Right atrium auricular region (tissue), 2 donors: Measurements from ENCODE around the gene QSOX2. TPM values are rescaled to one million over a fixed set of nuclear protein-coding genes. Genes with fewer than 3 reads are reported as not detected.

Experiments used
- DNase-seq: peaks from one replicate; pipeline ENCODE4 v3.0.0-alpha.2; 2019; ENCODE audit warnings: low spot score
- H3K27ac ChIP-seq, 2 donors: fragments of 200-600 bp; sonication (generic); 1 replicate in 1 of 2; 2 replicates in 1 of 2; pipeline ENCODE4 v1.5.1; 2016 to 2019
- H3K27me3 ChIP-seq, 2 donors: fragments of 200-600 bp; sonication (generic); one replicate each; pipeline versions ENCODE4 v1.5.1 to v1.6.0; 2017 to 2019
- H3K36me3 ChIP-seq: fragments of 200-600 bp; sonication (generic); one replicate; pipeline ENCODE4 v1.5.1; 2016
- H3K4me1 ChIP-seq, 2 donors: fragments of 200-600 bp; sonication (generic); one replicate each; pipeline versions ENCODE4 v1.5.1 to v1.6.0; 2017 to 2019
- H3K4me3 ChIP-seq, 2 donors: fragments of 200-600 bp; sonication (generic); 1 replicate in 1 of 2; 2 replicates in 1 of 2; pipeline ENCODE4 v1.5.1; 2017 to 2019; ENCODE audit warnings: mild to moderate bottlenecking in 1 of 2, moderate library complexity in 1 of 2
- H3K9me3 ChIP-seq, 2 donors: fragments of 200-600 bp; sonication (generic); one replicate each; pipeline ENCODE4 v1.5.1; 2019
- total RNA-seq, 2 donors: library from RNA; depleted of rRNA; stranded (reverse); fragments of >200 nt; gene quantifications; one replicate each; pipeline ENCODE4 v1.1.0, GENCODE V29; 2016
- TF ChIP-seq, protein P1 (sequence below), 2 donors: fragments of 200-600 bp; sonication (generic); IDR thresholded peaks; one replicate each; pipeline ENCODE4 v1.5.1; 2019; ENCODE audit warnings: antibody characterized with exemption in 2 of 2

Gene QSOX2
- total RNA-seq, 2 donors from 2014 or later = 3.2 to 6.3 TPM

GRCh38 chr9:136229096-136230065 is 16.2 kb downstream of the QSOX2 start:
- DNase-seq = no peak
- TF ChIP-seq, protein P1, sequence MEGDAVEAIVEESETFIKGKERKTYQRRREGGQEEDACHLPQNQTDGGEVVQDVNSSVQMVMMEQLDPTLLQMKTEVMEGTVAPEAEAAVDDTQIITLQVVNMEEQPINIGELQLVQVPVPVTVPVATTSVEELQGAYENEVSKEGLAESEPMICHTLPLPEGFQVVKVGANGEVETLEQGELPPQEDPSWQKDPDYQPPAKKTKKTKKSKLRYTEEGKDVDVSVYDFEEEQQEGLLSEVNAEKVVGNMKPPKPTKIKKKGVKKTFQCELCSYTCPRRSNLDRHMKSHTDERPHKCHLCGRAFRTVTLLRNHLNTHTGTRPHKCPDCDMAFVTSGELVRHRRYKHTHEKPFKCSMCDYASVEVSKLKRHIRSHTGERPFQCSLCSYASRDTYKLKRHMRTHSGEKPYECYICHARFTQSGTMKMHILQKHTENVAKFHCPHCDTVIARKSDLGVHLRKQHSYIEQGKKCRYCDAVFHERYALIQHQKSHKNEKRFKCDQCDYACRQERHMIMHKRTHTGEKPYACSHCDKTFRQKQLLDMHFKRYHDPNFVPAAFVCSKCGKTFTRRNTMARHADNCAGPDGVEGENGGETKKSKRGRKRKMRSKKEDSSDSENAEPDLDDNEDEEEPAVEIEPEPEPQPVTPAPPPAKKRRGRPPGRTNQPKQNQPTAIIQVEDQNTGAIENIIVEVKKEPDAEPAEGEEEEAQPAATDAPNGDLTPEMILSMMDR (IDR thresholded peaks at IDR 0.05) = no peak
- peaks cover 1% of the 10 kb centered on the region for H3K36me3 ChIP-seq
- H3K4me1 ChIP-seq = no peaks in the 10 kb centered on the region
- H3K4me3 ChIP-seq = no peak overlapping the region
- no peak overlapping the region for H3K27ac ChIP-seq
- no peaks in the 10 kb centered on the region for H3K9me3 ChIP-seq
- no peaks in the 10 kb centered on the region for H3K27me3 ChIP-seq

DNA sequence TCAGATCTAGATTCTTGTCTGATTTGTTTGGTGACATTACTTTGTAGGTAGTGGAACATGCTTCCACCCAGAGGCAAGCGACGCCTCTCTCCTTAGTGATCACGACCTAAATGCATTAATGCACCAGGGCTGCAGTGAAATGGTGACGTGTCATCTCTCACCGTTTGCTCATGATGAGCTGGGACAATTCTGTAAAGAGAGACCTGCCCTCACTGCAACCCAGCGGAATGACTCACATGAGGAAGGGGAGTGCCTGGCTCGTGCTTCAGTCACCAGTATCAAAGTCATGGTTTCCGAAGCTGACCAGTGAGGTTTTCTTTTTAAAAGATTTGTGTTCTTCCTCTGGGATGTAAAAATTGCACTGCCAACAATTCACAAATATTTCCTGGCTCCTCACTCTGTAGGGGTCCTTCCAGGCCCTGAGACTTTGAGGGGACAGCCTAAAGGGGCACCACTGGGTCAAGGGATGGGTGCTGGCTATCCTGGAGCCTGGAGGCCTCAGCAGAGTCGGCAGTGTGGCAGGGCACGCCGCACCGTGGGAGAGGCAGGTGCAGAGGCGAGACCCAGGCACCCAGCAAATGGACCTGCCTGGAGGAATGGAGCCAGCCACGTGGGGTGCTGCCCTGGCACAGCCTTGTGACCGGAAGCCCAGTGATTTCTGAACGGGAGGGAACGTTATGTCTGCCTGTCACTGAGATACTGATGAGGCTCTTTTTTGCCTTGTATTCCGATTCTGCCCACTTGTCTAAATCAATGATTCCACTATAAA is 17.3 kb downstream of the QSOX2 start:
- H3K9me3 ChIP-seq = no peaks in the 10 kb centered on the region
- TF ChIP-seq, protein P1 (IDR thresholded peaks at IDR 0.05) = no peak
- H3K36me3 ChIP-seq = peaks cover 11% of the 10 kb centered on the region
- no peak overlapping the region for H3K27ac ChIP-seq
- no peaks in the 10 kb centered on the region for H3K27me3 ChIP-seq
- H3K4me1 ChIP-seq = no peaks in the 10 kb centered on the region
- no peak for DNase-seq
- no peak overlapping the region for H3K4me3 ChIP-seq

DNA sequence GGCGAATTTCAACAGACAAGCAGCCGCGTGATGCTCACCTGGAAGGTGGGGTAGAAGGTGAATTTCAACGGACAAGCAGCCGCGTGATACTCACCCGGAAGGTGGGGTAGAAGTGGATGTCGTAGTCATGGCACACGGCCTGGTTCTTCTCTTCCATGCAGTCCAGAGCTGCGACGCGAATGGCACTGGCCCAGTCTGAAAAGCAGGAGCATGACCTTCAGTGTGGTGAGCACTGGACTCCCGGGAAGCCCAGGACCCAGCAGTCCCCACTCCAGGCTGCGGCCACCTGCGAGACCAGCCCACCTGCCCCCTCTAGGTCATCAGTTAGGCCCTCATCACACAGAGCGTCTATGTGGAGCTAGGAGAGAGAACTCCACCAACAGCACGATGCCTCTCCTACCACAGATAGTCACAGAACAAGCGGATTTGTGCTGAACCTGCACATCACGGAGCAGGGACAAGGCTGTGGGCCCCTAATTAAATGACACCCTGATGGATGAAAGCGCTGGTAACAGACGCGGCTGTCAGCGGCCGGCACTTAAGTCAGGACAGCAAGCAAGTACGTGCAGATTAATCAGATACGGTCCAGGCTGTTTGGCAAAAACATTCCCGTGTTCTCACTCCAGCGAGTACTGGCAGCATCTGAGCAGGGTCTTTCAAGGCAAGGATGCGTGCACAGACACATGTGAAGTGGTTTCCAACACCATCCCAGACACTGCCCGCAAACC is 18.8 kb downstream of the QSOX2 start:
- H3K4me3 ChIP-seq = no peak overlapping the region
- no peaks in the 10 kb centered on the region for H3K4me1 ChIP-seq
- H3K27me3 ChIP-seq = no peaks in the 10 kb centered on the region
- peaks cover 17% of the 10 kb centered on the region for H3K36me3 ChIP-seq
- no peak for DNase-seq
- H3K27ac ChIP-seq = no peak overlapping the region
- H3K9me3 ChIP-seq = no peaks in the 10 kb centered on the region
- TF ChIP-seq, protein P1 (IDR thresholded peaks at IDR 0.05) = no peak

- H3K4me1 ChIP-seq = no peaks in the 10 kb centered on the region
These were observed 19.6 kb downstream of the QSOX2 start for GRCh38 chr9:136225748-136226679.

More at GRCh38 chr9:136225748-136226679, 19.6 kb downstream of the QSOX2 start:
- Histone ChIP-seq H3K9me3 (no peaks in the 10 kb centered on the region), H3K27me3 (no peaks in the 10 kb centered on the region), H3K36me3 (peaks cover 17% of the 10 kb centered on the region), H3K4me3 (no peak overlapping the region), H3K27ac (no peak overlapping the region)
- no peak for DNase-seq
- TF ChIP-seq, protein P1 (IDR thresholded peaks at IDR 0.05) = peak; percentile 54 to 77
